ENCODE results near the gene USP47.

Gene USP47

DNA sequence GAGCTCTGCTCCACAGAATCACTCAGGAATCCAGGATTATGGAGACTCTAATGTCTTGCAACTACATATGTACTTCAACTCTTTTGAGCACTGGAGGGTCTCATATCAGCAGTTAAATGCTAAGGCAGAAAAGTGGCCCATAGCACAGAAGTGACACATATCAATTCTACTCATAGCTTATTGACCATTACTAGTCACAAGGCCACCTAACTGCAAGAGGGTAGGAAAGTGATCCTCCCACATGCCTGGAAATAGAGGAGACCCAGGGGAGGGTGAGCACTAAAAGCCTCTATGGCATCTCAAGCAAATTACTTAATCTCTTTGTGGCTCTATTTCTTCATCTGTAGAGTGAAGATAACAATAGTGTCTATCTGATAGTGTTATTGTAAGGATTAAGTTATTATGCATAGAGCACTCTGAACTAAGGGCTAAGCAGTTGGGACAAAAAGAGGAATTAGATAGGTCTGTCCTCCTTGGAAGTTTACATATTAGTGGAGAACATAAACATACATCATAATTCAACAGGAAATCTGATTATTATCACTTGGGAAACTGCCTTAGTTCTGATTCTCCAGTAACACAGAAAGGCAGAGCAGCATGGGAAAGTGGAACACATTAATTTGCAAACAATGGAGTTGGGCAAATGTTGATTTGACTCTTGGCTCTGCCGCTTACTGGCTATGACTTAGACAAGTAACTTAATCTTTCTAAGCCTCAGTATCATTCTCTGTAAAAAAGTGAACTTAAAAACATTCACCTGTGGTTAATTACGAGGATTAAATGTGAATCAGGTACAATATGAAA, 25.1 kb upstream of the USP47 start:
- H3K4me3 ChIP-seq (replicated peaks; ENCODE audit: low read depth, low read length) = no peak overlapping the region
- TF ChIP-seq, protein P1, sequence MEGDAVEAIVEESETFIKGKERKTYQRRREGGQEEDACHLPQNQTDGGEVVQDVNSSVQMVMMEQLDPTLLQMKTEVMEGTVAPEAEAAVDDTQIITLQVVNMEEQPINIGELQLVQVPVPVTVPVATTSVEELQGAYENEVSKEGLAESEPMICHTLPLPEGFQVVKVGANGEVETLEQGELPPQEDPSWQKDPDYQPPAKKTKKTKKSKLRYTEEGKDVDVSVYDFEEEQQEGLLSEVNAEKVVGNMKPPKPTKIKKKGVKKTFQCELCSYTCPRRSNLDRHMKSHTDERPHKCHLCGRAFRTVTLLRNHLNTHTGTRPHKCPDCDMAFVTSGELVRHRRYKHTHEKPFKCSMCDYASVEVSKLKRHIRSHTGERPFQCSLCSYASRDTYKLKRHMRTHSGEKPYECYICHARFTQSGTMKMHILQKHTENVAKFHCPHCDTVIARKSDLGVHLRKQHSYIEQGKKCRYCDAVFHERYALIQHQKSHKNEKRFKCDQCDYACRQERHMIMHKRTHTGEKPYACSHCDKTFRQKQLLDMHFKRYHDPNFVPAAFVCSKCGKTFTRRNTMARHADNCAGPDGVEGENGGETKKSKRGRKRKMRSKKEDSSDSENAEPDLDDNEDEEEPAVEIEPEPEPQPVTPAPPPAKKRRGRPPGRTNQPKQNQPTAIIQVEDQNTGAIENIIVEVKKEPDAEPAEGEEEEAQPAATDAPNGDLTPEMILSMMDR (IDR thresholded peaks at IDR 0.05; ENCODE audit: low read length, missing control alignments) = no peak
- peak; percentile 81 for DNase-seq (ENCODE audit: low read depth)

DNA sequence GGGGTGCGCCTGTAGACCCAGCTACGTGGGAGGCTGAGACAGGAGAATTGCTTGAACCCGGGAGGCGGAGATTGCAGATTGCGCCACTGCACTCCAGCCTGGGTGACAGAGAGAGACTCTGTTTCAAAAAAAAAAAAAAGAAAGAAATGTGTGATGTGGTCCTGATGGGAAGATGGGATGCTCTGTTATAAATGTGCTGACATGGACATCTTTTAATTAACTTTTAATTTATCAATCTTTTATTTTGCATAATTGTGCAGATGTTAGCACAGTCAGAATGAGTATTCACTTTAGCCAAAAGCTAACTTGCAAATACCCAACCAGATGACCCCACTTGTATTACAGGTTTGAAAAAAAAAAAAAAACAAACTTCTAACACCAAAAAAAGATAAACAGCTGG, 23.8 kb upstream of the USP47 start:
- DNase-seq (ENCODE audit: low read depth) = no peak
- TF ChIP-seq, protein P1 (IDR thresholded peaks at IDR 0.05; ENCODE audit: low read length, missing control alignments) = no peak
- no peak overlapping the region for H3K4me3 ChIP-seq (replicated peaks; ENCODE audit: low read depth, low read length)

DNA sequence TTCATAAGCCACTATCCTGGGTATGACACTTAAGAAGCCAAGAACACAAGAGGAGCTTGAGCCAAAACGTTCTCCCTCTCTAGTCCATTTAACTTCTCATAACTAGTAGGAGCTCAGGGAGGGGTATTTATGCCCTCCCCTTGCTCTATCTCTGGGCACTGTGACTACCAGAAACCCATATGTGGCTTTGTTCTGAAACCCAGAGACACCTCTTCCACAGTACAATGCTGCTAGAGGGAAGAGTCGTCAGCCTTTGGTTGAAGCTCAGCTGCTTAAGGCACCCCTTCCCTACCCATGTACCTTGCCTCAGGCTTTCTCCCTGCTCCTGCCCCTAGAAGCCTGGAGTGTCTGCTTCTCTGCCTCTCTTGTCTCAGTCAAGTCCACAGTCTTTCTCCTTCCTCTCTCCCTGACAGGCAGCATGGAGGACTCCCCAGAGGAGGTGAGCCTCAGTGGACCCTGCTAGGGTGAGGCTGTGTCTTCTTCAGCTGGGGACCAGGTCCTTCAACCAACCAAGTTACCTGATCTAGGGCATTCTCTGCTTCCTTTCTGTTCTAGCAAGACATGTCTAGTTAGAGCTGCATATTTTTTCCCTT, 23.1 kb upstream of the USP47 start:
- TF ChIP-seq, protein P1 (IDR thresholded peaks at IDR 0.05; ENCODE audit: low read length, missing control alignments) = no peak
- no peak overlapping the region for H3K4me3 ChIP-seq (replicated peaks; ENCODE audit: low read depth, low read length)
- DNase-seq (ENCODE audit: low read depth) = no peak

DNA sequence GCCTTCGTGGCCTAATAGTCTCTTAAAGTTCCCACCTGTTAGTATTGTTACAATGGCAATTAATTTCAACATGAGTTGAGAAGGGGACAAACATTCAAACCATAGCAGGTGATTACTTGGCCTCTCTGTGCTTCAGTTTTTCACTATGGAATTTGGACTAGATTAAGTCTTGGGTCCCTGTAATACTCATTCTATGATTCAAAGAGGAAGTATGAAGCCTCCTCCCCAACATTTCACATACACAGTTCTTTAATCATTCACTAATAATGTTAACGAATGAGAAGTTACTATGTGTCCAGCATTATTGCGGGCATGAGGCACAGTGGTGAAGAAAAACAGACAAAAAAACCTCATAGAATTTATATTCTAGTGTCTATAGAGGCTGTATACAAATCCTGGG, 19.9 kb upstream of the USP47 start:
- no peak for DNase-seq (ENCODE audit: low read depth)
- no peak overlapping the region for H3K4me3 ChIP-seq (replicated peaks; ENCODE audit: low read depth, low read length)
- TF ChIP-seq, protein P1 (IDR thresholded peaks at IDR 0.05; ENCODE audit: low read length, missing control alignments) = no peak

DNA sequence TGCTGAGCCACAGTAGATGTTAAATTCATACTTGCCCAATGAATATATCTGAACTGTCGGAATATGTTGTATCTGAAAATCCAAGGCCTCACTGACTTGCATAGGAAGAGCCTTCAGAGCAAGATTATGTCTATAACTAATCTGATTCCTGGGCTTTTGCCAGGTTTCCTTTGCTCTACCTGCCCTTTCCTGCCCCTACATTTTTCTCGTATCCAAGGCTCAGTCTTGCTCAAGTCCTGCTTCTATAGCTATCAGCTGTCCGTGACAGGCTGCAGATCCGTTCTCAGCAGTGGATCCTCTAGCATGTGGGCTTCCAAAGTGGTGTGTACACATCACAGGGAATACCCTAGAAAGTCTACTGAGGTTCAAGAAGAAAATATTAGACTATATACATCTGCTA, 18.8 kb upstream of the USP47 start:
- TF ChIP-seq, protein P1 (IDR thresholded peaks at IDR 0.05; ENCODE audit: low read length, missing control alignments) = no peak
- no peak for DNase-seq (ENCODE audit: low read depth)
- no peak overlapping the region for H3K4me3 ChIP-seq (replicated peaks; ENCODE audit: low read depth, low read length)

DNA sequence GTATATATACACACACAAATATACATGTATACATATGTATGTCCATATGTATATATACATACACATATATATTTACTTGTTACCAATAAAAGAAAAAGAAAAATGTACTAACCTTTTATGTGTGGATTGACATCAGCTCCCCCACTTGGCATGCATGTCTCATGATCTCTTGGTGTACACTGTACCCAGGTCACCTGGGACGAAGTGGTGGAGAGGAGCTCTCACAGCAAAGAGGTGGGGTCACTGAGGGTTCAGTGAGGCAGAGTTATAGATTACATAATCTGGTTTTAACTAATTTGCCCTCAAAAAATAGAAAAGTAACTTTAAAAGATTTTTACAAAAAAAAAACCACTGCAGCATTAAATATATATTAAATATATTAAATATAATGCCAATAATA, 15.5 kb upstream of the USP47 start:
- TF ChIP-seq, protein P1 (IDR thresholded peaks at IDR 0.05; ENCODE audit: low read length, missing control alignments) = no peak
- DNase-seq (ENCODE audit: low read depth) = no peak
- no peak overlapping the region for H3K4me3 ChIP-seq (replicated peaks; ENCODE audit: low read depth, low read length)

All from fibroblast of pulmonary artery (primary cell).